GM12878 (cell line): ENCODE results near the gene CNKSR1. TPM values are rescaled to one million over a fixed set of nuclear protein-coding genes. Genes with fewer than 3 reads are reported as not detected.

Source experiments
- E2F8 ChIP-seq: fragments of 450-650 bp; IDR thresholded peaks from 2 replicates; pipeline ENCODE4 v1.6.1; 2018; ENCODE audit warnings: mild to moderate bottlenecking, low read depth, moderate library complexity; ENCODE audit not compliant: partially characterized antibody
- polyA plus RNA-seq, 11 experiments: library from polyadenylated mRNA; depleted of rRNA in 4 of 11; unstranded in 6 of 11; stranded (reverse) in 5 of 11; fragments of >200 nt; fragmentation: Nextera tagmentation in 4 of 11; fragmentation: Illumina TruSeq in 1 of 11; extraction: Ambion mirVana in 4 of 11; extraction: Trizol in 1 of 11; gene quantifications; 1 replicate in 1 of 11; 2 replicates in 10 of 11; pipeline versions ENCODE4 v1.2.1 to v1.2.3, GENCODE V29; 2011 to 2016; ENCODE audit warnings: inconsistent platforms in 2 of 11, missing spikeins in 2 of 11, low read depth in 1 of 11
- total RNA-seq, 4 experiments: library from RNA; depleted of rRNA in 3 of 4; stranded (reverse); fragments of >200 nt in 3 of 4; fragmentation: Illumina TruSeq in 1 of 4; extraction: Trizol in 1 of 4; gene quantifications; 2 replicates each; pipeline versions ENCODE4 v1.2.1 to v1.2.3, GENCODE V29; 2013 to 2021
- TF ChIP-seq, protein P1 (sequence below): fragments of 450-650 bp; formaldehyde crosslinking; IDR thresholded peaks from 2 replicates; pipeline ENCODE4 v1.5.0; 2022; ENCODE audit warnings: mild to moderate bottlenecking, missing genetic modification characterization
- TF ChIP-seq, protein P2 (sequence below): IDR thresholded peaks from 2 replicates; pipeline ENCODE4 v1.6.1; 2011; ENCODE audit warnings: borderline replicate concordance, low read depth, mild to moderate bottlenecking, moderate library complexity, mixed read lengths, low read length; ENCODE audit not compliant: insufficient read depth; ENCODE audit errors: extremely low read length
- TF ChIP-seq, protein P3 (sequence below): fragments of 450-650 bp; formaldehyde crosslinking; IDR thresholded peaks from 2 replicates; pipeline ENCODE4 v1.4.0; 2022; ENCODE audit warnings: mild to moderate bottlenecking, moderate library complexity

CNKSR1 gene
- total and polyA plus RNA-seq, 10 of the 15 experiments (the other 5 are each of a cell fraction or from before 2014, with no cell fraction given) = 0.06 to 1.2 (median 0.86) TPM

DNA sequence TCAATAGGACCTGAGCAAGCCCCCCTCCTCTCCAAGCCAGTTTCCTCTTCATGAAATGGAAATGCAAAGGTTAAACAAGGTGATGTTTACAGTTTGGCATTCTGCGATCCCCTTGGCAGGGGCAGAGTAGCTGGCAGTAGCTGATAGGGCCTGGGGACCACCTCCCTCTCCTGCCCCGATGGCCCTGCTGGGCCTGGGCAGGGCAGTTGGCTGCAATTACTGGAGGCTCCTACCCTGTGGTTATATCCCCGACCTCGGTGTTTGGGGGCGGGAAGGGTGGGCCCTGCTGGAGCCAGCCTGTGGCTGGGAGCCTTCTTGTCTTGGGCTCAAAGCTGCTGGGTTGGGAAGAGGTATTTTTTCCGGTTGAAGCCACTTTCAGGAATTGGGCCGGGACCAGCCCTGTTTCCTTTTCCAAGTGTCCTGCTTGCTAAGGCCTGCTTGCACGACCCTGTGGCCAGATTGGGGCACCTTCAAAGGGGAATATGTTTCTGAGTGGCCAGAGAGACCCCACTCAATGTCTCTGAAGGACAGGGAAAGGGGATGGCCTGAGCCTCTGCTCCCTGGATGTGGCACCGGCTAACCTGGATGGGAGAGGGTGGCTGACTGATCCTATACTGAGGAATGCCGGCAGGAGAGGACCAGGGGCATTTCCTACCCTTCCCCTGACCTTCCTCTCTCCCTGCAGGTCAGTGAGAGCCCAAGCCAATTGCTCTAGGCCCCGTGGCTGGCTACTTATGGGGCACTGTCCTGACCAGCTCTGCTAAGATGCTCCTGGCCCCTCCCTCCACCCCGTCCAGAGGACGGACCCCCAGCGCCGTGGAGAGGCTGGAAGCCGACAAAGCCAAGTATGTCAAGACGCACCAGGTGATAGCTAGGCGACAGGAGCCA lies 16.5 kb upstream of the CNKSR1 start (continued):
- TF ChIP-seq, protein P1, sequence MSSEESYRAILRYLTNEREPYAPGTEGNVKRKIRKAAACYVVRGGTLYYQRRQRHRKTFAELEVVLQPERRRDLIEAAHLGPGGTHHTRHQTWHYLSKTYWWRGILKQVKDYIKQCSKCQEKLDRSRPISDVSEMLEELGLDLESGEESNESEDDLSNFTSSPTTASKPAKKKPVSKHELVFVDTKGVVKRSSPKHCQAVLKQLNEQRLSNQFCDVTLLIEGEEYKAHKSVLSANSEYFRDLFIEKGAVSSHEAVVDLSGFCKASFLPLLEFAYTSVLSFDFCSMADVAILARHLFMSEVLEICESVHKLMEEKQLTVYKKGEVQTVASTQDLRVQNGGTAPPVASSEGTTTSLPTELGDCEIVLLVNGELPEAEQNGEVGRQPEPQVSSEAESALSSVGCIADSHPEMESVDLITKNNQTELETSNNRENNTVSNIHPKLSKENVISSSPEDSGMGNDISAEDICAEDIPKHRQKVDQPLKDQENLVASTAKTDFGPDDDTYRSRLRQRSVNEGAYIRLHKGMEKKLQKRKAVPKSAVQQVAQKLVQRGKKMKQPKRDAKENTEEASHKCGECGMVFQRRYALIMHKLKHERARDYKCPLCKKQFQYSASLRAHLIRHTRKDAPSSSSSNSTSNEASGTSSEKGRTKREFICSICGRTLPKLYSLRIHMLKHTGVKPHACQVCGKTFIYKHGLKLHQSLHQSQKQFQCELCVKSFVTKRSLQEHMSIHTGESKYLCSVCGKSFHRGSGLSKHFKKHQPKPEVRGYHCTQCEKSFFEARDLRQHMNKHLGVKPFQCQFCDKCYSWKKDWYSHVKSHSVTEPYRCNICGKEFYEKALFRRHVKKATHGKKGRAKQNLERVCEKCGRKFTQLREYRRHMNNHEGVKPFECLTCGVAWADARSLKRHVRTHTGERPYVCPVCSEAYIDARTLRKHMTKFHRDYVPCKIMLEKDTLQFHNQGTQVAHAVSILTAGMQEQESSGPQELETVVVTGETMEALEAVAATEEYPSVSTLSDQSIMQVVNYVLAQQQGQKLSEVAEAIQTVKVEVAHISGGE = no peak
- TF ChIP-seq, protein P2, sequence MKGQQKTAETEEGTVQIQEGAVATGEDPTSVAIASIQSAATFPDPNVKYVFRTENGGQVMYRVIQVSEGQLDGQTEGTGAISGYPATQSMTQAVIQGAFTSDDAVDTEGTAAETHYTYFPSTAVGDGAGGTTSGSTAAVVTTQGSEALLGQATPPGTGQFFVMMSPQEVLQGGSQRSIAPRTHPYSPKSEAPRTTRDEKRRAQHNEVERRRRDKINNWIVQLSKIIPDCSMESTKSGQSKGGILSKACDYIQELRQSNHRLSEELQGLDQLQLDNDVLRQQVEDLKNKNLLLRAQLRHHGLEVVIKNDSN = no peak
- TF ChIP-seq, protein P3, sequence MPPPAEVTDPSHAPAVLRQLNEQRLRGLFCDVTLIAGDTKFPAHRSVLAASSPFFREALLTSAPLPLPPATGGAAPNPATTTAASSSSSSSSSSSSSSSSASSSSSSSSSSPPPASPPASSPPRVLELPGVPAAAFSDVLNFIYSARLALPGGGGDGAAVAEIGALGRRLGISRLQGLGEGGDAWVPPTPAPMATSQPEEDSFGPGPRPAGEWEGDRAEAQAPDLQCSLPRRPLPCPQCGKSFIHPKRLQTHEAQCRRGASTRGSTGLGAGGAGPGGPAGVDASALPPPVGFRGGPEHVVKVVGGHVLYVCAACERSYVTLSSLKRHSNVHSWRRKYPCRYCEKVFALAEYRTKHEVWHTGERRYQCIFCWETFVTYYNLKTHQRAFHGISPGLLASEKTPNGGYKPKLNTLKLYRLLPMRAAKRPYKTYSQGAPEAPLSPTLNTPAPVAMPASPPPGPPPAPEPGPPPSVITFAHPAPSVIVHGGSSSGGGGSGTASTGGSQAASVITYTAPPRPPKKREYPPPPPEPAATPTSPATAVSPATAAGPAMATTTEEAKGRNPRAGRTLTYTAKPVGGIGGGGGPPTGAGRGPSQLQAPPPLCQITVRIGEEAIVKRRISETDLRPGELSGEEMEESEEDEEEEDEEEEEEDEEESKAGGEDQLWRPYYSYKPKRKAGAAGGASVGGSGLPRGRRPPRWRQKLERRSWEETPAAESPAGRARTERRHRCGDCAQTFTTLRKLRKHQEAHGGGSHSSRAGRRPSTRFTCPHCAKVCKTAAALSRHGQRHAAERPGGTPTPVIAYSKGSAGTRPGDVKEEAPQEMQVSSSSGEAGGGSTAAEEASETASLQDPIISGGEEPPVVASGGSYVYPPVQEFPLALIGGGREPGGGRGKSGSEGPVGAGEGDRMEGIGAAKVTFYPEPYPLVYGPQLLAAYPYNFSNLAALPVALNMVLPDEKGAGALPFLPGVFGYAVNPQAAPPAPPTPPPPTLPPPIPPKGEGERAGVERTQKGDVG (CRISPR knock-in tag) = no peak
- no peak for TF ChIP-seq E2F8
- TF ChIP-seq, all 136 proteins: peak for 0
